GM18508 (cell line): ENCODE measurements around the gene CHAF1B.
"Not testable (repeated sequence)": the region's sequence is repeated elsewhere in the genome, so short reads cannot be mapped to it uniquely, and the experiment has no call there.

ENCODE experiments used
- ATAC-seq: cut with Tn5 transposase; IDR thresholded peaks from one replicate; pipeline ENCODE4 v1.9.1; 2021; ENCODE audit warnings: moderate number of reproducible peaks; ENCODE audit not compliant: insufficient read depth, unreplicated experiment

Gene CHAF1B

DNA sequence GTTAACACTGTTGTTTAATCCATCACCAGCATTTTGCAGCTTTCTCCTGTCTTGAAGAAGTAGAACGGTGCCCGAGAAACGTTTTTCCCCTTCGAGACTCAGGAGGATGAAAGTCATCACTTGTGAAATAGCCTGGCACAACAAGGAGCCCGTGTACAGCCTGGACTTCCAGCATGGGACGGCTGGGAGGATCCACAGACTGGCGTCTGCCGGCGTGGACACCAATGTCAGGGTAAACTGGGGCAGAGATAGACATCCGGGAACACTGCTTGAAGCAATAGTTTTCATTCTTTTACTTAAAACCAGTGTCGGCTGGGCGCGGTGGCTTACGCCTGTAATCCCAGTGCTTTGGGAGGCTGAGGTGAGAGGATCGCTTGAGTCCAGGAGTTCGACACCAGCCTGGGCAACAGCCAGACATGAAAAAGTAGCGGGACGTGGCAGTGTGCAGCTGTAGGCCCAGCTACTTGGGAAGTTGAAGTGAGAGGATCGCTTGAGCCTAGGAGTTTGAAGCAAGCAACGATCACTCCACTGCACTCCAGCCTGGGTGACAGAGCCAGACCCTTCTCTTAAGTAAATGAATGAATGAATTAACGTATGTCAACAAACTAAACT, 945 bp downstream of the CHAF1B start:
- no peak for ATAC-seq

DNA sequence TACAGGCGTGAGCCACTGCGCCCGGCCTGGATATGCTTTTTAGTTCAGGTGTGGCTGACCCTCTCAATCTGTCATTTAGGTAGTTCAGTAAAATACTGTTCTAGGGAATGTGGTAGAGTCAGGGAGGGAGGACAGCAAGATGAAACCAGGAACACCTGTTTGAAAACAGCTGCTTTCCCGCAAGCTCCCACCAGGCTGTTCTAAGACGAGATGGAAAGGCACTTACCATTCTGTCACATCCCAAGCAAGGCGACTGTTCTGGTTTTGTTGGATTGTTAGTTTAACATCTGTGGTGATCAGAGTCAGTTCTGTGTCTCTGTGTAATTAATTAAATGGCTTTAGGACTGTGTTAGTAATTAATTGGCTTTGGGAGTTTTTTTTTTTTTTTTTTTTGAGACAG, 2.9 kb downstream of the CHAF1B start:
- ATAC-seq, result no peak

DNA sequence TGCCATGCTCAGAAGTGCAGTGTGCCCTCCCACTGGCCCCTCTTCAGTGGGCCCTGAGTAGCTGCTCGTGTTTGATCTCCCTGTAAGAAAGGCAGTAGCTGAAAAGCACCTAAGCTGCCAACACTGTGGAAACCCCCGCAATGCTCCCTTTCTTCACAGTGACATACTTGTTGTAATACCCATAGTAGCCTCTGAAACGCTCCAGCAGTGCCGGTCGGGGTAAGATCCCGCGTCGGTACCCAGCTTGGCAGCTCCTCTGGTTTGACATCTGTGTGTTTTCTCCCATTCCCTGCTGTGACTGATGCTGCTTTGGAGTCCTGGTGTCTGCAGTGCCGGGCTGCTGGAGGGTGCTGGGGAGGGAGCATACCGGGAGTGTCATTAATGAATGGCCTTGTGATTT, 3.6 kb downstream of the CHAF1B start:
- no peak for ATAC-seq

DNA sequence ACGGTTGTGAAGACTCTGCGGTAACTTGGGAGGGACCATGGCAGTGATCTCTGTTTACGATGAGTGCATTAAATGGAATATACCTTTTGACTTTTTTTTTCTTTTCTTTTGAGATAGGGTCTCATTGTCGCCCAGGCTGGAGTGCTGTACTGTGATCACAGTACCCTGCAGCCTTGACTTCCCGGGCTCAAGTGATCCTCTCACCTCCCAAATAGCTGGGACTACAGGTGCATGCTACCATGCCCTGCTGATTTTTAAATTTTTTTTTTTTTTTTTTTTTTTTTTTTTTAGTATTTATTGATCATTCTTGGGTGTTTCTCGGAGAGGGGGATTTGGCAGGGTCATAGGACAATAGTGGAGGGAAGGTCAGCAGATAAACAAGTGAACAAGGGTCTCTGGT, 6.5 kb downstream of the CHAF1B start:
- not testable (repeated sequence) for ATAC-seq

DNA sequence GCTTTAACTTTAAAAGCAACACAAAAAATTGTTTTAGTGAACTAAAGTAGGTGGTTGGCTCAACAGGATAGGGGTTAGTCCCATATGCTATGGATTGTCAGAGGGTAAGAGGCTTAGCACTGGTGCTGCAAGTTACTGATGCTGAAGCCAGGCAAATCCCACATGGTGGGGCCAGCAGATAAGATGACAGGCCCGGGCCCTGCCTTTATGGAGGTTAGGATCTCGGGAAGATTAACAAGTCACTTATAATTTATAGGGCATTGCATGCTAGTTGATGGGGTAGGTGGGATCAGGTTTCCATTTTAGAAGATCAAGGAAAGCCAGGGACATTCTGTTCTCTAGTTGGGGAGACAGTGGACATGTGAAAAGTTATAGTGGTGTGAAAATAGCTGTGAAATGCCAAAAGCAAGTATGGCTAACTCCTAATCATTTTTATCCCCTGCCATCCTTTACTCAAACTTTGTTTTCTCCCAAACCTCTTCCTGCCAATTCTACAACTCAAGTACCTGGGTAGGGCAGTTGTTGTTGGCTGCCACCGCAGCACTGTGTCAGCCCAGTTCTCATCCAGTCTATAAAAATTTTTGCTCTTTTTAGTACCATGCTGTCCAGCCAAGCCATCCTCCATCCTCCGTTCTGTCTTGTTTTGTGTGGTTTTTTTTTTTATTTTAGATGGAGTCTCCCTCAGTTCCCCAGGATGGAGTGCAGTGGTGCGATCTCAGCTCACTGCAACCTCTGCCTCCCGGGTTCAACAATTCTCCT, 10.3 kb downstream of the CHAF1B start:
- no peak for ATAC-seq

- ATAC-seq, result no peak
Observed at GRCh38 chr21:36396325-36396724, 11.1 kb downstream of the CHAF1B start.

GRCh38 chr21:36396971-36397370, 11.8 kb downstream of the CHAF1B start:
- ATAC-seq, result no peak

GRCh38 chr21:36397606-36398005, 12.4 kb downstream of the CHAF1B start:
- ATAC-seq, result no peak

GRCh38 chr21:36399736-36400135, 14.5 kb downstream of the CHAF1B start:
- ATAC-seq, result not testable (repeated sequence)

- no peak for ATAC-seq
Observed at GRCh38 chr21:36400719-36401118, 15.5 kb downstream of the CHAF1B start.

- ATAC-seq, result no peak
Observed at GRCh38 chr21:36402339-36402738, 17.1 kb downstream of the CHAF1B start.

DNA sequence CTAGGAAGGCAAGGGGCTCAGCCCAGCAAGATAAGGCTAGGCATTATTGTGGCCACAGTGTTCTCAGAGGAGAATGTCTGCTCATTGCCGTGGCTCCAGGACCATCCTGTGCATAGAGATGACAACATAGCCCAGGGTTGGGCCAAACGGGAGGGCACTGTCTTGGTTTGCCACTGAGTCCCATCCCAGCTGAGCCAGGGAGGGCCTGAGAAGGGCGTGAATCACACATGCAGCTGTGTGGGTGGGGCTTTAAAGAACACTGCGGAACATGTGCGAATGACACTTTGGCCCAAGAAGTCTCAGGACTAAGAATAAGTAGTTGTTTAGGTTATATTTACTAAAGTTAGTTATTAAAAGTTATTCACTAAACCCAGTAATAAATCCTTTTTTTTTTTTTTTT, 18.5 kb downstream of the CHAF1B start:
- ATAC-seq, result no peak

DNA sequence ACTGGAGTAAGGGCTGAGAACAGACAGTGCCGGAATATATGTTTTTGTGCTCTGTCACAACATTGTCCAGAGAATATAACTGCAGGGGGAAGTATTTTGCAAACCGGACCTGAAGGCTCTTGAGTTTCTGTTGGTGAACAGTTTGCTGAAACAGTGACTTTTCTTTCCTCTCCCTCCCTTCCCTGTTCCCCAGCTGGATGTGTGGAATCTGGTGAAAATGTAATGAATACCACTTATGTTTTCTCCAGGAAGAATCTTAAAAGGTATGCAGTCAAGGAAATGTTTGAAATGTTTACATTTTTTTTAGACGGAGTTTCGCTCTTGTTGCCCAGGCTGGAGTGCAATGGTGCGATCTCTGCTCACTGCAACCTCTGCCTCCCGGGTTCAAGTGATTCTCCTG, 23.4 kb downstream of the CHAF1B start:
- ATAC-seq, result no peak

- ATAC-seq, result no peak
Observed at GRCh38 chr21:36411301-36411700, 26.1 kb downstream of the CHAF1B start.

- no peak for ATAC-seq
Observed at GRCh38 chr21:36412916-36413315, 27.7 kb downstream of the CHAF1B start.

- no peak for ATAC-seq
Observed at GRCh38 chr21:36415375-36415774, 30.2 kb downstream of the CHAF1B start.

DNA sequence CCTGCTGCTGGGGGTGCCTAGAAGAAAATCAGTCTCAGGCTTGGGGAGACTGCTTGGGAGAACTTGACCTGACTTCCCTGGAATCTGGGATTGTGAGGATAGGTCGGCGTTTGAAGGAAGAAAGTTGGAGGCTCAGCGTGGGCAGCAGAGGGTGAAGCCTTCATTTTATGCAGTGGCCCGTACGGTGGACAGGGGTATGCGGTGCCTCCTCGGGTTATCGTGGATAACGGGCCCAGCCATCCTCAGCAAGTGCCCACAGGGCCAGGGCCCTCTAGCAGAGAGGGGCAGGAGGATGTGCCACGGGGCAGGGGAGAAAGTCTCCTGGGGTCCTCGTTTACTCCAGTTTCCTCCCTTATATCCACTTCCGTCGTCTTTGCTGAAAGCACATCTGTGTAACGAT, 34.0 kb downstream of the CHAF1B start:
- no peak for ATAC-seq

GRCh38 chr21:36419996-36420395, 34.8 kb downstream of the CHAF1B start:
- no peak for ATAC-seq

GRCh38 chr21:36420571-36421339, 35.6 kb downstream of the CHAF1B start:
- ATAC-seq, result no peak

- ATAC-seq, result no peak
Observed at GRCh38 chr21:36422279-36423098, 37.3 kb downstream of the CHAF1B start.
